H1 (cell line): ENCODE measurements around the gene BBX. TPM values are rescaled to one million over a fixed set of nuclear protein-coding genes. Genes with fewer than 3 reads are reported as not detected.

Source experiments
- CTCF ChIA-PET: fragments of 300-600 bp; sonication (Branson Sonifier 250); formaldehyde crosslinking; loops from one replicate; lab custom pipeline; 2021; ENCODE audit not compliant: partially characterized antibody; lab: Charles Lee
- POLR2A ChIA-PET: fragments of 300-600 bp; sonication (Branson Sonifier 250); formaldehyde crosslinking; loops from one replicate; lab custom pipeline; 2021; ENCODE audit warnings: inconsistent platforms; ENCODE audit not compliant: partially characterized antibody; lab: Charles Lee
- DNase-seq, 2 experiments: peaks; one replicate each; pipeline versions ENCODE4 v3.0.0 to v3.0.0-alpha.2; 2010 to 2022; ENCODE audit warnings: low spot score in 2 of 2, low read depth in 1 of 2, mixed read lengths in 1 of 2
- FAIRE-seq: peaks from 2 replicates; lab custom pipeline; 2011; peaks lifted over from hg19 to GRCh38; lab: Jason Lieb, UNC
- H2AFZ ChIP-seq: 2 replicates; pipeline ENCODE4 v1.8.1; 2012; ENCODE audit warnings: low read length, inconsistent platforms
- H2AK5ac ChIP-seq: 2 replicates; pipeline ENCODE4 v1.6.1; 2013; ENCODE audit warnings: low read depth, low read length
- H2BK120ac ChIP-seq: replicated peaks from 2 replicates; pipeline ENCODE3; 2013; ENCODE audit warnings: low read depth, low read length, inconsistent platforms
- H2BK12ac ChIP-seq: 2 replicates; pipeline ENCODE4 v1.6.1; 2013; ENCODE audit warnings: low read depth, low read length
- H2BK15ac ChIP-seq: 2 replicates; pipeline ENCODE4 v1.6.1; 2013; ENCODE audit warnings: low read length
- H2BK20ac ChIP-seq: 2 replicates; pipeline ENCODE4 v1.6.1; 2013; ENCODE audit warnings: low read length
- H2BK5ac ChIP-seq: 2 replicates; pipeline ENCODE4 v1.6.1; 2013; ENCODE audit warnings: low read depth, low read length
- H3K14ac ChIP-seq: 2 replicates; pipeline ENCODE4 v1.6.1; 2013; ENCODE audit warnings: inconsistent platforms; ENCODE audit not compliant: insufficient read length
- H3K18ac ChIP-seq: 2 replicates; pipeline ENCODE4 v1.6.1; 2013; ENCODE audit warnings: low read length; ENCODE audit errors: extremely low read depth
- H3K23ac ChIP-seq: 2 replicates; pipeline ENCODE4 v1.6.1; 2013; ENCODE audit warnings: inconsistent platforms; ENCODE audit not compliant: insufficient read length
- H3K23me2 ChIP-seq: 2 replicates; pipeline ENCODE4 v1.6.1; 2013; ENCODE audit warnings: low read depth, low read length
- H3K27ac ChIP-seq: 2 replicates; pipeline ENCODE4 v1.6.1; 2011; ENCODE audit warnings: low read depth, low read length, inconsistent platforms
- H3K27me3 ChIP-seq, 4 experiments: replicated peaks in 1 of 4; 1 replicate in 1 of 4; 2 replicates in 3 of 4; pipeline versions ENCODE4 v1.6.1 to v1.8.1; 2011 to 2013; ENCODE audit warnings: low read length in 3 of 4, mild to moderate bottlenecking in 3 of 4, inconsistent platforms in 2 of 4, mixed read lengths in 2 of 4, moderate library complexity in 1 of 4; ENCODE audit not compliant: control insufficient read depth in 3 of 4, insufficient read depth in 3 of 4; ENCODE audit errors: extremely low read depth in 1 of 4
- H3K36me3 ChIP-seq, 4 experiments: 2 replicates each; pipeline versions ENCODE4 v1.6.1 to v1.8.1; 2011 to 2013; ENCODE audit warnings: mild to moderate bottlenecking in 4 of 4, low read length in 3 of 4, moderate library complexity in 2 of 4, control low read depth in 1 of 4, inconsistent platforms in 1 of 4; ENCODE audit not compliant: insufficient read depth in 4 of 4, control insufficient read depth in 2 of 4
- H3K4ac ChIP-seq: replicated peaks from 2 replicates; pipeline ENCODE3; 2013; ENCODE audit warnings: low read length, low read depth, mixed read lengths, inconsistent platforms; ENCODE audit not compliant: insufficient read length
- H3K4me1 ChIP-seq, 4 experiments: replicated peaks in 1 of 4; 1 replicate in 1 of 4; 2 replicates in 3 of 4; pipeline versions ENCODE4 v1.6.1 to v1.8.1; 2011 to 2013; ENCODE audit warnings: low read length in 3 of 4, inconsistent platforms in 2 of 4, mixed read lengths in 1 of 4; ENCODE audit not compliant: insufficient read depth in 4 of 4, control insufficient read depth in 3 of 4
- H3K4me2 ChIP-seq, 2 experiments: 2 replicates each; pipeline versions ENCODE4 v1.6.1 to v1.8.1; 2011 to 2013; ENCODE audit warnings: low read depth in 2 of 2, low read length in 2 of 2, control low read depth in 1 of 2, inconsistent platforms in 1 of 2, mild to moderate bottlenecking in 1 of 2; ENCODE audit not compliant: insufficient read depth in 1 of 2
- H3K4me3 ChIP-seq, 4 experiments: fragments of 200-600, 300-600 bp in 1 of 4; sonication (generic), shearing (Covaris generic), sonication (Bioruptor Twin) in 1 of 4; 2 replicates each; pipeline versions ENCODE4 v1.5.1 to v1.8.1; 2011 to 2016; ENCODE audit warnings: low read length in 4 of 4, low read depth in 3 of 4, control low read depth in 2 of 4, inconsistent platforms in 2 of 4, mild to moderate bottlenecking in 2 of 4, mixed read lengths in 1 of 4, moderate library complexity in 1 of 4; ENCODE audit not compliant: insufficient read depth in 2 of 4; ENCODE audit errors: extremely low read depth in 1 of 4
- H3K56ac ChIP-seq: replicated peaks from 2 replicates; pipeline ENCODE3; 2013; ENCODE audit warnings: low read depth, mild to moderate bottlenecking, mixed read lengths, low read length, inconsistent platforms; ENCODE audit not compliant: insufficient read length
- H3K79me1 ChIP-seq: 2 replicates; pipeline ENCODE4 v1.6.1; 2013; ENCODE audit warnings: low read depth, low read length, control low read depth
- H3K79me2 ChIP-seq, 2 experiments: 2 replicates each; pipeline versions ENCODE4 v1.6.1 to v1.8.1; 2012 to 2013; ENCODE audit warnings: low read length in 2 of 2, mild to moderate bottlenecking in 2 of 2, inconsistent platforms in 1 of 2; ENCODE audit not compliant: insufficient read depth in 2 of 2, control insufficient read depth in 1 of 2
- H3K9ac ChIP-seq, 4 experiments: replicated peaks in 1 of 4; 1 replicate in 1 of 4; 2 replicates in 3 of 4; pipeline versions ENCODE4 v1.6.1 to v1.8.1; 2011 to 2013; ENCODE audit warnings: low read depth in 3 of 4, low read length in 3 of 4, control low read depth in 2 of 4, mild to moderate bottlenecking in 2 of 4, moderate library complexity in 2 of 4, inconsistent platforms in 1 of 4; ENCODE audit errors: extremely low read depth in 1 of 4
- H3K9me3 ChIP-seq, 2 experiments: 2 replicates each; pipeline versions ENCODE4 v1.6.1 to v1.8.1; 2012 to 2013; ENCODE audit warnings: mild to moderate bottlenecking in 2 of 2, moderate library complexity in 2 of 2, control low read depth in 1 of 2, inconsistent platforms in 1 of 2, low read depth in 1 of 2, low read length in 1 of 2, mixed read lengths in 1 of 2; ENCODE audit not compliant: insufficient read depth in 2 of 2
- H4K20me1 ChIP-seq, 2 experiments: replicated peaks in 1 of 2; 2 replicates each; pipeline versions ENCODE3 to v1.8.1; 2011 to 2013; ENCODE audit warnings: inconsistent platforms in 2 of 2, low read length in 2 of 2, mild to moderate bottlenecking in 1 of 2; ENCODE audit not compliant: insufficient read depth in 2 of 2, control insufficient read depth in 1 of 2
- H4K5ac ChIP-seq: 2 replicates; pipeline ENCODE4 v1.6.1; 2013; ENCODE audit warnings: low read length, low read depth, mixed read lengths, inconsistent platforms; ENCODE audit not compliant: insufficient read length
- H4K8ac ChIP-seq: 2 replicates; pipeline ENCODE4 v1.8.0; 2013; ENCODE audit warnings: mild to moderate bottlenecking, moderate library complexity, low read length, inconsistent platforms; ENCODE audit not compliant: insufficient read depth; ENCODE audit errors: extremely low read depth
- H4K91ac ChIP-seq: replicated peaks from 2 replicates; pipeline ENCODE3; 2013; ENCODE audit warnings: low read length, mixed read lengths, inconsistent platforms; ENCODE audit not compliant: insufficient read length
- WGBS, 2 experiments: shearing (Covaris generic) in 1 of 2; methylation state at CpG; one replicate each; pipeline versions ENCODE4 v1.1.6 to v1.1.7; 2013 to 2015; ENCODE audit warnings: low lambda C conversion rate in 2 of 2, mixed read lengths in 2 of 2, inconsistent platforms in 1 of 2, low coverage in 1 of 2, missing lambda C conversion rate in 1 of 2; ENCODE audit not compliant: insufficient replicate concordance in 2 of 2, insufficient coverage in 1 of 2, insufficient read length in 1 of 2; ENCODE audit errors: extremely low coverage in 1 of 2, missing lambda C conversion rate in 1 of 2; 5-methylcytosine and 5-hydroxymethylcytosine counted together
- polyA plus RNA-seq, 7 experiments: library from polyadenylated mRNA; depleted of rRNA in 3 of 7; stranded (reverse) in 5 of 7; unstranded in 2 of 7; fragments of >200 nt in 5 of 7; fragments of 200-250 nt in 2 of 7; gene quantifications; 1 replicate in 5 of 7; 2 replicates in 1 of 7; 4 replicates in 1 of 7; pipeline versions ENCODE4 v1.2.1 to v1.2.3, GENCODE V29; 2011 to 2013; ENCODE audit warnings: missing spikeins in 2 of 7, mixed read lengths in 2 of 7
- total RNA-seq: library from RNA; stranded (reverse); fragmentation: NEBNext Ultra II Directional; extraction: Animal tissue kit (Norgen Biotek cat#: 25700); gene quantifications from 2 replicates; pipeline ENCODE4 v1.2.1, GENCODE V29; 2021
- TF ChIP-seq, protein P1 (sequence below): IDR thresholded peaks from 2 replicates; pipeline ENCODE4 v1.6.1; 2012; ENCODE audit warnings: low read length, inconsistent platforms

The BBX gene
- total and polyA plus RNA-seq, 2 of the 8 experiments (the other 6 are each of a cell fraction or from before 2014, with no cell fraction given): 11.0 to 42.5 TPM

DNA sequence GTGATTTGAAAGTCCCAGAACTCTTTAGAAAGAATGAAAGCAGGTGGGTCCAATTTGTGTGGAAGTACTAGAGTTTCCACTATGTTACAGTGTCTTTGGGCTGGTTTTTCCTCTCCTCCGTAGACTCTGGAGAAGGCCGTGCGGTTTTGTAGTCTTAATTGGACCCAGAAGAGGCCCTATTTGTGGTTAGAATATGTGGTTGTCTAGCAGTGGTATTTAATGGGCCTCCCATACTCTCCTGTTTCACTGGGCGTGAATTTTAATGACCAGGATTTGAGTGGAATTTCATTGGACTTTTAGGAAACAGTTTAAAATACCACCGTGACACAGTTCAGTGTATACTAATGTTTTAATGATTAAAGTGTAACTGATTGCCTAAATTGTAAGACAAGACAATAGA, 182.3 kb downstream of the BBX start:
- Histone ChIP-seq H3K36me3 (no peaks in the 10 kb centered on the region), H4K8ac (no peak overlapping the region), H2AK5ac (no peak overlapping the region), H3K4me2 (no peak overlapping the region), H2BK120ac (no peak overlapping the region), H2BK5ac (no peak overlapping the region), H3K23me2 (no peaks in the 10 kb centered on the region), H3K14ac (no peak overlapping the region), H3K56ac (no peak overlapping the region), H3K9ac (no peak overlapping the region), H3K9me3 (no peaks in the 10 kb centered on the region), H2BK12ac (no peak overlapping the region), H3K18ac (no peak overlapping the region), H3K23ac (no peak overlapping the region), H3K4ac (no peak overlapping the region), H2BK15ac (no peak overlapping the region), H3K27ac (no peak overlapping the region), H2AFZ (no peak overlapping the region), H3K79me1 (no peaks in the 10 kb centered on the region; the same call in 1 of the 2 replicates), H4K20me1 (no peaks in the 10 kb centered on the region), H3K4me3 (no peak overlapping the region), H4K5ac (no peak overlapping the region), H2BK20ac (no peak overlapping the region), H3K4me1 (0 out of 7 replicates have a peak, but pooled peaks cover 0 to 2% (median 0%) of the 10 kb centered on the region in 4 experiments), H3K27me3 (no peaks in the 10 kb centered on the region), H4K91ac (no peak overlapping the region), H3K79me2 (no peaks in the 10 kb centered on the region; a peak in 1 of 4 replicates)
- FAIRE-seq (no peak), DNase-seq (no peak)
- ChIA-PET CTCF (interaction anchor here (0.6 to 1.2 kb wide), 2 partner anchors 15 to 63 kb away, joined by 3 read pairs; no protein-coding TSS in a partner anchor), POLR2A (interaction anchor here (0.6 kb wide), 1 partner anchor 43 kb away, joined by 3 read pairs; no protein-coding TSS in a partner anchor)
- TF ChIP-seq, protein P1, sequence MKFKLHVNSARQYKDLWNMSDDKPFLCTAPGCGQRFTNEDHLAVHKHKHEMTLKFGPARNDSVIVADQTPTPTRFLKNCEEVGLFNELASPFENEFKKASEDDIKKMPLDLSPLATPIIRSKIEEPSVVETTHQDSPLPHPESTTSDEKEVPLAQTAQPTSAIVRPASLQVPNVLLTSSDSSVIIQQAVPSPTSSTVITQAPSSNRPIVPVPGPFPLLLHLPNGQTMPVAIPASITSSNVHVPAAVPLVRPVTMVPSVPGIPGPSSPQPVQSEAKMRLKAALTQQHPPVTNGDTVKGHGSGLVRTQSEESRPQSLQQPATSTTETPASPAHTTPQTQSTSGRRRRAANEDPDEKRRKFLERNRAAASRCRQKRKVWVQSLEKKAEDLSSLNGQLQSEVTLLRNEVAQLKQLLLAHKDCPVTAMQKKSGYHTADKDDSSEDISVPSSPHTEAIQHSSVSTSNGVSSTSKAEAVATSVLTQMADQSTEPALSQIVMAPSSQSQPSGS: no peak
- 70% methylated on average over 5 of the region's 5 CpGs; no CpG with 5 or more reads in 1 of the 2 experiments for whole genome bisulfite sequencing, 2 experiments
